GM12878 (cell line): Measurements from ENCODE around the gene PRKG1. TPM values are rescaled to one million over a fixed set of nuclear protein-coding genes. Genes with fewer than 3 reads are reported as not detected.

Experiments
- ATAC-seq: fragments of 200-7000 bp; cut with Tn5 transposase; 3 replicates; pipeline ENCODE4 v1.9.1; 2020; ENCODE audit warnings: mild to moderate bottlenecking, moderate library complexity
- BruUV-seq: library from RNA; stranded (reverse); fragments of 400-500 nt; replicated peaks from 2 replicates; lab custom pipeline; 2021; lab: Mats Ljungman, UMichigan
- CTCF ChIA-PET: fragments of 300-600 bp; sonication (Branson Sonifier 250); formaldehyde crosslinking; extraction: SDS; loops from one replicate; lab custom pipeline; 2021; ENCODE audit warnings: inconsistent platforms; lab: Yijun Ruan, JAX
- POLR2A ChIA-PET: fragments of 350-600 bp; formaldehyde crosslinking; extraction: SDS; loops from one replicate; lab custom pipeline; 2021; ENCODE audit warnings: inconsistent platforms; lab: Charles Lee
- RAD21 ChIA-PET: fragments of 300-600 bp; sonication (Branson Sonifier 250); formaldehyde crosslinking; loops from one replicate; lab custom pipeline; 2023; ENCODE audit warnings: antibody characterized with exemption; ENCODE audit not compliant: unreplicated experiment; lab: Charles Lee
- SMC1A ChIA-PET: fragments of 300-600 bp; sonication (Branson Sonifier 250); formaldehyde crosslinking; loops from one replicate; lab custom pipeline; 2023; ENCODE audit not compliant: unreplicated experiment, uncharacterized antibody; lab: Charles Lee
- DNase-seq: peaks from one replicate; pipeline ENCODE4 v3.0.0-alpha.2; 2011; ENCODE audit warnings: low read depth, low spot score
- FAIRE-seq: peaks from 3 replicates; lab custom pipeline; 2011; peaks lifted over from hg19 to GRCh38; lab: Jason Lieb, UNC
- H2AFZ ChIP-seq: 2 replicates; pipeline ENCODE4 v1.6.0; 2011; ENCODE audit warnings: low read depth, low read length, control low read depth; ENCODE audit not compliant: control insufficient read depth
- H3K27ac ChIP-seq: 2 replicates; pipeline ENCODE4 v1.5.1; 2011; ENCODE audit warnings: control low read depth; ENCODE audit not compliant: control insufficient read depth, insufficient read depth
- H3K27me3 ChIP-seq, 2 experiments: replicated peaks in 1 of 2; 2 replicates each; pipeline versions ENCODE4 v1.6.0 to v1.6.1; 2011; ENCODE audit warnings: low read length in 1 of 2; ENCODE audit not compliant: control insufficient read depth in 2 of 2, insufficient read depth in 2 of 2
- H3K36me3 ChIP-seq, 2 experiments: 2 replicates each; pipeline ENCODE4 v1.5.1; 2011; ENCODE audit warnings: low read length in 1 of 2; ENCODE audit not compliant: control insufficient read depth in 2 of 2, insufficient read depth in 2 of 2
- H3K4me1 ChIP-seq: 2 replicates; pipeline ENCODE4 v1.6.1; 2011; ENCODE audit warnings: mild to moderate bottlenecking, low read length, moderate library complexity, mixed read lengths; ENCODE audit not compliant: control insufficient read depth, insufficient read depth
- H3K4me2 ChIP-seq: 2 replicates; pipeline ENCODE4 v1.6.0; 2011; ENCODE audit warnings: control low read depth; ENCODE audit not compliant: control insufficient read depth, insufficient read depth
- H3K4me3 ChIP-seq: fragments of 200-600 bp; sonication (generic); 2 replicates; pipeline ENCODE4 v1.5.1; 2016
- H3K79me2 ChIP-seq: 2 replicates; pipeline ENCODE4 v1.6.0; 2011; ENCODE audit warnings: low read length; ENCODE audit not compliant: control insufficient read depth, insufficient read depth
- H3K9ac ChIP-seq: 2 replicates; pipeline ENCODE4 v1.8.0; 2011; ENCODE audit warnings: low read length, control low read depth, mixed read lengths; ENCODE audit not compliant: control insufficient read depth, insufficient read depth
- H3K9me3 ChIP-seq: replicated peaks from 3 replicates; pipeline ENCODE4 v1.5.1; 2011; ENCODE audit warnings: mild to moderate bottlenecking, low read length; ENCODE audit not compliant: control insufficient read depth, insufficient read depth
- H4K20me1 ChIP-seq: 2 replicates; pipeline ENCODE4 v1.6.0; 2011; ENCODE audit not compliant: control insufficient read depth, insufficient read depth
- ASH2L ChIP-seq: fragments of 300-600, 200-600 bp; sonication (generic); IDR thresholded peaks from 2 replicates; pipeline ENCODE4 v1.6.1; 2017; ENCODE audit warnings: low read depth, mild to moderate bottlenecking, borderline replicate concordance
- BCL11A ChIP-seq: IDR thresholded peaks from 2 replicates; pipeline ENCODE4 v1.6.1; 2011; ENCODE audit warnings: low read depth, low read length
- BMI1 ChIP-seq: fragments of 450-650 bp; IDR thresholded peaks from 2 replicates; pipeline ENCODE4 v1.6.1; 2016; ENCODE audit warnings: mild to moderate bottlenecking, moderate library complexity, borderline replicate concordance
- E2F8 ChIP-seq: fragments of 450-650 bp; IDR thresholded peaks from 2 replicates; pipeline ENCODE4 v1.6.1; 2018; ENCODE audit warnings: mild to moderate bottlenecking, low read depth, moderate library complexity; ENCODE audit not compliant: partially characterized antibody
- IRF4 ChIP-seq: IDR thresholded peaks from 2 replicates; pipeline ENCODE4 v1.6.1; 2011; ENCODE audit warnings: low read depth, low read length
- JUND ChIP-seq: IDR thresholded peaks from 2 replicates; pipeline ENCODE4 v1.6.1; 2012; ENCODE audit warnings: low read depth, mild to moderate bottlenecking, low read length, improper control_type of control experiment, moderate library complexity
- NFYB ChIP-seq: IDR thresholded peaks from 2 replicates; pipeline ENCODE4 v1.6.1; 2011; ENCODE audit warnings: low read depth, mild to moderate bottlenecking, low read length, improper control_type of control experiment, moderate library complexity; ENCODE audit not compliant: insufficient read depth
- NR2C2 ChIP-seq: IDR thresholded peaks from 2 replicates; pipeline ENCODE4 v1.6.1; 2011; ENCODE audit warnings: borderline replicate concordance, low read depth; ENCODE audit not compliant: control insufficient read depth, insufficient read length
- NR2F1 ChIP-seq: fragments of 450-650 bp; conservative IDR thresholded peaks from 2 replicates; pipeline ENCODE4 v1.6.1; 2017; ENCODE audit warnings: mild to moderate bottlenecking
- RAD21 ChIP-seq: IDR thresholded peaks from 2 replicates; pipeline ENCODE4 v1.6.1; 2011; ENCODE audit warnings: mild to moderate bottlenecking, low read depth, low read length, moderate library complexity; ENCODE audit not compliant: insufficient read depth
- SIX5 ChIP-seq: IDR thresholded peaks from 2 replicates; pipeline ENCODE4 v1.6.1; 2011; ENCODE audit warnings: mild to moderate bottlenecking, low read depth, low read length, moderate library complexity; ENCODE audit not compliant: severe bottlenecking
- SKIL ChIP-seq: fragments of 450-650 bp; IDR thresholded peaks from 2 replicates; pipeline ENCODE4 v1.6.1; 2017; ENCODE audit warnings: mild to moderate bottlenecking, low read depth, inconsistent platforms; ENCODE audit not compliant: poor library complexity, severe bottlenecking
- USF1 ChIP-seq: IDR thresholded peaks from 2 replicates; pipeline ENCODE4 v1.6.1; 2011; ENCODE audit warnings: borderline replicate concordance, low read depth, mild to moderate bottlenecking, moderate library complexity, mixed read lengths, low read length; ENCODE audit not compliant: insufficient read depth; ENCODE audit errors: extremely low read length
- ZBTB33 ChIP-seq: fragments of 450-650 bp; IDR thresholded peaks from 2 replicates; pipeline ENCODE4 v1.6.1; 2017; ENCODE audit warnings: mild to moderate bottlenecking
- WGBS: methylation state at CpG from one replicate; pipeline ENCODE4 v1.1.6; 2016; ENCODE audit warnings: low lambda C conversion rate; ENCODE audit not compliant: insufficient replicate concordance, insufficient coverage; ENCODE audit errors: missing lambda C conversion rate; 5-methylcytosine and 5-hydroxymethylcytosine counted together
- in situ Hi-C: fragments of 300-500 bp; cut with MboI; formaldehyde crosslinking; loops from 9 replicates; pipeline ENCODE4 v1.14.3; 2018; ENCODE audit warnings: mixed read lengths
- intact Hi-C: fragments of 100-400 bp; cut with micrococcal nuclease; formaldehyde crosslinking; loops from one replicate; pipeline ENCODE4 v1.14.2; 2022; ENCODE audit not compliant: unreplicated experiment
- polyA plus RNA-seq, 11 experiments: library from polyadenylated mRNA; depleted of rRNA in 4 of 11; unstranded in 6 of 11; stranded (reverse) in 5 of 11; fragments of >200 nt; fragmentation: Nextera tagmentation in 4 of 11; fragmentation: Illumina TruSeq in 1 of 11; extraction: Ambion mirVana in 4 of 11; extraction: Trizol in 1 of 11; gene quantifications; 1 replicate in 1 of 11; 2 replicates in 10 of 11; pipeline versions ENCODE4 v1.2.1 to v1.2.3, GENCODE V29; 2011 to 2016; ENCODE audit warnings: inconsistent platforms in 2 of 11, missing spikeins in 2 of 11, low read depth in 1 of 11
- total RNA-seq, 4 experiments: library from RNA; depleted of rRNA in 3 of 4; stranded (reverse); fragments of >200 nt in 3 of 4; fragmentation: Illumina TruSeq in 1 of 4; extraction: Trizol in 1 of 4; gene quantifications; 2 replicates each; pipeline versions ENCODE4 v1.2.1 to v1.2.3, GENCODE V29; 2013 to 2021

Gene PRKG1
- total and polyA plus RNA-seq, 10 of the 15 experiments (the other 5 are each of a cell fraction or from before 2014, with no cell fraction given) = 0.04 to 0.05 TPM; not detected in 8

- no peak for TF ChIP-seq NFYB
Measured at GRCh38 chr10:52187521-52188258, 1113.4 kb downstream of the PRKG1 start (continued).

GRCh38 chr10:52191049-52191448 is 1116.8 kb downstream of the PRKG1 start:
- POLR2A ChIA-PET = no interaction called here
- intact Hi-C loops = no loop called here

More at GRCh38 chr10:52191049-52191448, 1116.8 kb downstream of the PRKG1 start:
- DNase-seq (no peak), ATAC-seq (no peak), FAIRE-seq (no peak)
- CTCF ChIA-PET = no interaction called here
- no peak overlapping the region for H3K27ac ChIP-seq
- no peak for TF ChIP-seq BCL11A
- no peak for TF ChIP-seq BMI1
- TF ChIP-seq RAD21 = no peak
- TF ChIP-seq NR2C2 = no peak
- no peak for TF ChIP-seq USF1
- TF ChIP-seq ASH2L = no peak
- TF ChIP-seq E2F8 = no peak
- TF ChIP-seq SIX5 = no peak
- no peak for TF ChIP-seq SKIL
- no peak for TF ChIP-seq ZBTB33
- TF ChIP-seq IRF4 = no peak
- TF ChIP-seq NR2F1 = no peak
- TF ChIP-seq JUND = no peak
- SMC1A ChIA-PET = no interaction called here
- no peak overlapping the region for H2AFZ ChIP-seq
- H4K20me1 ChIP-seq = no peaks in the 10 kb centered on the region
- H3K9ac ChIP-seq = no peak overlapping the region
- BruUV-seq = no TSS peak
- H3K79me2 ChIP-seq = no peaks in the 10 kb centered on the region
- in situ Hi-C loops = no loop called here
- H3K4me1 ChIP-seq = no peaks in the 10 kb centered on the region
- RAD21 ChIA-PET = no interaction called here
- H3K27me3 ChIP-seq = no peaks in the 10 kb centered on the region
- no peak overlapping the region for H3K4me2 ChIP-seq
- WGBS = 22% methylated on average over 5 of the region's 5 CpGs
- no peak overlapping the region for H3K4me3 ChIP-seq
- no peaks in the 10 kb centered on the region for H3K36me3 ChIP-seq
- H3K9me3 ChIP-seq = no peaks in the 10 kb centered on the region
